ENCODE data around the gene DIDO1. TPM values are rescaled to one million over a fixed set of nuclear protein-coding genes. Genes with fewer than 3 reads are reported as not detected.

The DIDO1 gene
- total and polyA plus RNA-seq, 2 of the 13 experiments (the other 11 are each of a cell fraction or from before 2014, with no cell fraction given), result 75.0 to 75.1 TPM

GRCh38 chr20:62875419-62876361, 50.6 kb downstream of the DIDO1 start (continued):
- TF ChIP-seq ZBED4 (CRISPR knock-in tag; IDR thresholded peaks at IDR 0.05; ENCODE audit: borderline replicate concordance) (0 out of 2 replicates have a peak, but pooled peaks have one; percentile 41), ZNF17 (CRISPR knock-in tag; IDR thresholded peaks at IDR 0.05) (no peak), ATF5 (CRISPR knock-in tag; IDR thresholded peaks at IDR 0.05; ENCODE audit: low read depth) (no peak), ARNT2 (CRISPR knock-in tag; IDR thresholded peaks at IDR 0.05; ENCODE audit: low read depth) (no peak), CREB1 (IDR thresholded peaks at IDR 0.05) (peak; percentile 44; the same call in 1 of the 2 replicates), CREB1 (CRISPR knock-in tag; IDR thresholded peaks at IDR 0.05) (no peak), ZNF737 (CRISPR knock-in tag; IDR thresholded peaks at IDR 0.05; ENCODE audit: borderline replicate concordance) (no peak), RXRB (CRISPR knock-in tag; IDR thresholded peaks at IDR 0.05; ENCODE audit: borderline replicate concordance) (peak; percentile 76), ZNF768 (CRISPR knock-in tag; IDR thresholded peaks at IDR 0.05) (peak; percentile 77; the same call in 1 of the 2 replicates), ZNF230 (CRISPR knock-in tag; IDR thresholded peaks at IDR 0.05) (0 out of 2 replicates have a peak, but pooled peaks have one; percentile 50), NKX3-1 (CRISPR knock-in tag; IDR thresholded peaks at IDR 0.05) (no peak), PRMT3 (CRISPR knock-in tag; IDR thresholded peaks at IDR 0.05; ENCODE audit: borderline replicate concordance, low read depth) (0 out of 2 replicates have a peak, but pooled peaks have one; percentile 36), MXI1 (IDR thresholded peaks at IDR 0.05; ENCODE audit: borderline replicate concordance, low read depth, low read length) (peak; percentile 73; the same call in 1 of the 3 replicates), FOSL1 (CRISPR knock-in tag; IDR thresholded peaks at IDR 0.05; ENCODE audit: borderline replicate concordance) (no peak), ZNF160 (CRISPR knock-in tag; IDR thresholded peaks at IDR 0.05) (no peak), U2AF1 (optimal IDR thresholded peaks at IDR 0.05; ENCODE audit: low read depth, low read length) (peak; percentile 73), IKZF4 (CRISPR knock-in tag; IDR thresholded peaks at IDR 0.05; ENCODE audit: borderline replicate concordance, low read depth, not compliant biosample characterization) (peak; percentile 75), IRF9 (CRISPR knock-in tag; IDR thresholded peaks at IDR 0.05; ENCODE audit: borderline replicate concordance) (no peak), HCFC1 (IDR thresholded peaks at IDR 0.05; ENCODE audit: low read depth, low read length) (no peak), ZNF558 (CRISPR knock-in tag; IDR thresholded peaks at IDR 0.05; ENCODE audit: borderline replicate concordance) (no peak), SKI (IDR thresholded peaks at IDR 0.05; ENCODE audit: partially characterized antibody) (peak; percentile 73)
- TF ChIP-seq, protein P1, sequence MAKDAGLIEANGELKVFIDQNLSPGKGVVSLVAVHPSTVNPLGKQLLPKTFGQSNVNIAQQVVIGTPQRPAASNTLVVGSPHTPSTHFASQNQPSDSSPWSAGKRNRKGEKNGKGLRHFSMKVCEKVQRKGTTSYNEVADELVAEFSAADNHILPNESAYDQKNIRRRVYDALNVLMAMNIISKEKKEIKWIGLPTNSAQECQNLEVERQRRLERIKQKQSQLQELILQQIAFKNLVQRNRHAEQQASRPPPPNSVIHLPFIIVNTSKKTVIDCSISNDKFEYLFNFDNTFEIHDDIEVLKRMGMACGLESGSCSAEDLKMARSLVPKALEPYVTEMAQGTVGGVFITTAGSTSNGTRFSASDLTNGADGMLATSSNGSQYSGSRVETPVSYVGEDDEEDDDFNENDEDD (CRISPR knock-in tag; IDR thresholded peaks at IDR 0.05; ENCODE audit: borderline replicate concordance), result peak; percentile 92

Data from HepG2 (cell line).